CD8-positive, alpha-beta memory T cell (primary cell): Measurements from ENCODE around the gene KIF27. TPM values are rescaled to one million over a fixed set of nuclear protein-coding genes. Genes with fewer than 3 reads are reported as not detected.

ENCODE experiments used
- CTCF ChIA-PET: fragments of 350-600 bp; sonication (Branson Sonifier 250); formaldehyde crosslinking; loops from one replicate; lab custom pipeline; 2021; ENCODE audit warnings: antibody characterized with exemption; lab: Charles Lee
- POLR2A ChIA-PET: fragments of 350-600 bp; sonication (Branson Sonifier 250); formaldehyde crosslinking; loops from one replicate; lab custom pipeline; 2021; ENCODE audit warnings: antibody characterized with exemption; lab: Charles Lee
- DNase-seq, 5 donors: peaks; one replicate each; pipeline versions ENCODE4 v3.0.0 to v3.0.0-alpha.2; 2020 to 2022; ENCODE audit warnings: mixed read lengths in 1 of 5
- H3K27ac ChIP-seq: one replicate; pipeline ENCODE4 v1.7.0; 2013; ENCODE audit warnings: low read depth, mild to moderate bottlenecking, low read length, moderate library complexity
- H3K27me3 ChIP-seq: 2 replicates; pipeline ENCODE4 v1.7.0; 2013; ENCODE audit warnings: low read length, mild to moderate bottlenecking; ENCODE audit not compliant: insufficient read depth, poor library complexity, severe bottlenecking
- H3K36me3 ChIP-seq: 2 replicates; pipeline ENCODE4 v1.7.0; 2013; ENCODE audit warnings: mild to moderate bottlenecking, low read length, moderate library complexity; ENCODE audit not compliant: insufficient read depth
- H3K4me1 ChIP-seq: 2 replicates; pipeline ENCODE4 v1.7.0; 2013; ENCODE audit warnings: mild to moderate bottlenecking, low read length, moderate library complexity; ENCODE audit not compliant: insufficient read depth
- H3K4me3 ChIP-seq: 2 replicates; pipeline ENCODE4 v1.7.0; 2013; ENCODE audit warnings: mild to moderate bottlenecking, low read length
- H3K9me3 ChIP-seq: 2 replicates; pipeline ENCODE4 v1.7.0; 2013; ENCODE audit warnings: mild to moderate bottlenecking, low read length
- H3K27ac Mint-ChIP-seq, 8 donors: one replicate each; pipeline ENCODE4 v1.8.0; 2020 to 2021; ENCODE audit warnings: mixed read lengths in 8 of 8, mild to moderate bottlenecking in 6 of 8, inconsistent platforms in 3 of 8, moderate library complexity in 3 of 8
- H3K27me3 Mint-ChIP-seq, 2 donors: one replicate each; pipeline ENCODE4 v1.8.0; 2020 to 2021; ENCODE audit warnings: mixed read lengths in 2 of 2, mild to moderate bottlenecking in 1 of 2, moderate library complexity in 1 of 2
- H3K36me3 Mint-ChIP-seq, 3 donors: one replicate each; pipeline ENCODE4 v1.8.0; 2020 to 2021; ENCODE audit warnings: mixed read lengths in 3 of 3, inconsistent platforms in 1 of 3, mild to moderate bottlenecking in 1 of 3
- H3K4me1 Mint-ChIP-seq, 3 donors: one replicate each; pipeline ENCODE4 v1.8.0; 2020 to 2021; ENCODE audit warnings: mixed read lengths in 3 of 3, inconsistent platforms in 1 of 3, mild to moderate bottlenecking in 1 of 3
- H3K4me3 Mint-ChIP-seq, 7 donors: one replicate each; pipeline ENCODE4 v1.8.0; 2020 to 2021; ENCODE audit warnings: mixed read lengths in 7 of 7, mild to moderate bottlenecking in 6 of 7, moderate library complexity in 4 of 7, inconsistent platforms in 2 of 7
- H3K9me3 Mint-ChIP-seq, 5 donors: one replicate each; pipeline ENCODE4 v1.8.0; 2020 to 2022; ENCODE audit warnings: mixed read lengths in 5 of 5, mild to moderate bottlenecking in 3 of 5, moderate library complexity in 2 of 5, inconsistent platforms in 1 of 5
- polyA plus RNA-seq: library from polyadenylated mRNA; unstranded; fragments of 300-500 nt; fragmentation: Illumina TruSeq; gene quantifications from one replicate; pipeline ENCODE4 v1.2.3, GENCODE V29; 2021
- total RNA-seq, 2 experiments: library from RNA; stranded (reverse); gene quantifications; one replicate each; pipeline ENCODE4 v1.2.3, GENCODE V29; 2021

Gene KIF27
- total RNA-seq = 1 to 10 TPM; 2.8 to 3.2 TPM
- 2.0 TPM for polyA plus RNA-seq

- H3K9me3 ChIP-seq = no peaks in the 10 kb centered on the region
- no peaks in the 10 kb centered on the region for H3K4me1 ChIP-seq
- H3K4me1 Mint-ChIP-seq = peaks cover 14 to 25% (median 16%) of the 10 kb centered on the region in 3 donors
- peaks cover 0 to 5% (median 0%) of the 10 kb centered on the region in 3 donors for H3K36me3 Mint-ChIP-seq
- no peaks in the 10 kb centered on the region for H3K36me3 ChIP-seq
- no peaks in the 10 kb centered on the region for H3K27me3 Mint-ChIP-seq
- peak within 1 kb of the TSS; percentile 87 for H3K27ac ChIP-seq
- H3K27ac Mint-ChIP-seq = peak within 1 kb of the TSS; percentile 95 to 98 (median 97)
- peak; percentile 94 to 98 (median 95) for DNase-seq
- no peaks in the 10 kb centered on the region for H3K9me3 Mint-ChIP-seq
- peak within 1 kb of the TSS; percentile 48 for H3K4me3 ChIP-seq
- H3K27me3 ChIP-seq = no peaks in the 10 kb centered on the region
- CTCF ChIA-PET = interaction anchor here (0.9 to 2.7 kb wide), 12 partner anchors 9 to 385 kb away, joined by 3 to 11 read pairs (median 3); partner anchors contain the start of genes HNRNPK and RMI1
- POLR2A ChIA-PET = interaction anchor here (1.0 to 2.4 kb wide), 4 partner anchors 56 to 298 kb away, joined by 3 to 20 read pairs (median 10); partner anchors contain the start of genes HNRNPK, IDNK, RMI1 and UBQLN1
- H3K4me3 Mint-ChIP-seq = peak within 1 kb of the TSS; percentile 89 to 96 (median 92)
Measured at GRCh38 chr9:83920927-83921707, at the start of gene KIF27. Gene KIF27, minus strand, starts transcription at chr9:83921432. Its CDS starts 5,841 bp downstream, at chr9:83915591.

- H3K4me1 ChIP-seq = peaks cover 14% of the 10 kb centered on the region
- DNase-seq = no peak
- H3K9me3 ChIP-seq = no peaks in the 10 kb centered on the region
- H3K27ac ChIP-seq = no peak overlapping the region
- H3K4me1 Mint-ChIP-seq = peaks cover 25 to 58% (median 55%) of the 10 kb centered on the region in 3 donors
- H3K27me3 Mint-ChIP-seq = no peaks in the 10 kb centered on the region
- CTCF ChIA-PET = interaction anchor here (1.1 kb wide), 1 partner anchor 8 kb away, joined by 3 read pairs; no protein-coding TSS in a partner anchor
- peak overlapping the region in 2 of 8 donors; percentile 24 to 29 for H3K27ac Mint-ChIP-seq
- H3K9me3 Mint-ChIP-seq = no peaks in the 10 kb centered on the region
- POLR2A ChIA-PET = no interaction called here
- H3K36me3 ChIP-seq = peaks cover 66% of the 10 kb centered on the region
- H3K36me3 Mint-ChIP-seq = peaks cover 22 to 85% (median 42%) of the 10 kb centered on the region in 3 donors
- no peak overlapping the region for H3K4me3 ChIP-seq
- H3K4me3 Mint-ChIP-seq = no peak overlapping the region
- H3K27me3 ChIP-seq = no peaks in the 10 kb centered on the region
Measured at GRCh38 chr9:83969602-83970001, 48.4 kb upstream of the KIF27 start.

GRCh38 chr9:83967073-83967472, 45.8 kb upstream of the KIF27 start:
- Mint-ChIP-seq H3K4me3 (peak overlapping the region in 1 of 7 donors; percentile 3), H3K36me3 (peaks cover 12 to 61% (median 27%) of the 10 kb centered on the region in 3 donors), H3K27me3 (no peaks in the 10 kb centered on the region), H3K9me3 (no peaks in the 10 kb centered on the region), H3K4me1 (peaks cover 13 to 33% (median 33%) of the 10 kb centered on the region in 3 donors), H3K27ac (peak overlapping the region in 6 of 8 donors; percentile 1 to 71 (median 42))
- Histone ChIP-seq H3K4me1 (no peaks in the 10 kb centered on the region), H3K27ac (no peak overlapping the region), H3K9me3 (no peaks in the 10 kb centered on the region), H3K27me3 (no peaks in the 10 kb centered on the region), H3K4me3 (no peak overlapping the region), H3K36me3 (peaks cover 44% of the 10 kb centered on the region)
- CTCF ChIA-PET = no interaction called here
- POLR2A ChIA-PET = interaction anchor here (0.9 kb wide), 1 partner anchor 10 kb away, joined by 5 read pairs; no protein-coding TSS in a partner anchor
- DNase-seq = no peak

- Mint-ChIP-seq H3K27ac (peak overlapping the region in 3 of 8 donors; percentile 17 to 32 (median 22)), H3K9me3 (no peaks in the 10 kb centered on the region), H3K4me3 (no peak overlapping the region), H3K36me3 (peaks cover 5 to 52% (median 19%) of the 10 kb centered on the region in 3 donors), H3K4me1 (peaks cover 11 to 25% (median 24%) of the 10 kb centered on the region in 3 donors), H3K27me3 (no peaks in the 10 kb centered on the region)
- ChIA-PET POLR2A (interaction anchor here (0.9 kb wide), 1 partner anchor 11 kb away, joined by 5 read pairs; no protein-coding TSS in a partner anchor), CTCF (no interaction called here)
- Histone ChIP-seq H3K27ac (no peak overlapping the region), H3K9me3 (no peaks in the 10 kb centered on the region), H3K27me3 (no peaks in the 10 kb centered on the region), H3K4me3 (no peak overlapping the region), H3K4me1 (no peaks in the 10 kb centered on the region), H3K36me3 (peaks cover 36% of the 10 kb centered on the region)
- DNase-seq = no peak
Measured at GRCh38 chr9:83966209-83966582, 45.0 kb upstream of the KIF27 start.

GRCh38 chr9:83965350-83966208, 44.3 kb upstream of the KIF27 start:
- H3K4me3 Mint-ChIP-seq = no peak overlapping the region
- CTCF ChIA-PET = no interaction called here

GRCh38 chr9:83964973-83965349, 43.7 kb upstream of the KIF27 start:
- POLR2A ChIA-PET = no interaction called here
- Histone ChIP-seq H3K4me3 (no peak overlapping the region), H3K4me1 (no peaks in the 10 kb centered on the region), H3K36me3 (peaks cover 24% of the 10 kb centered on the region), H3K27me3 (no peaks in the 10 kb centered on the region), H3K9me3 (no peaks in the 10 kb centered on the region), H3K27ac (no peak overlapping the region)
- H3K9me3 Mint-ChIP-seq = no peaks in the 10 kb centered on the region
- H3K4me3 Mint-ChIP-seq = no peak overlapping the region
- peaks cover 5 to 39% (median 7%) of the 10 kb centered on the region in 3 donors for H3K36me3 Mint-ChIP-seq
- no peak for DNase-seq
- no peaks in the 10 kb centered on the region for H3K27me3 Mint-ChIP-seq
- H3K4me1 Mint-ChIP-seq = peaks cover 7 to 15% (median 13%) of the 10 kb centered on the region in 3 donors
- peak overlapping the region in 5 of 8 donors; percentile 22 to 71 (median 37) for H3K27ac Mint-ChIP-seq
- CTCF ChIA-PET = no interaction called here

More at GRCh38 chr9:83965350-83966208, 44.3 kb upstream of the KIF27 start:
- H3K36me3 Mint-ChIP-seq = peaks cover 5 to 46% (median 12%) of the 10 kb centered on the region in 3 donors
- POLR2A ChIA-PET = no interaction called here
- H3K27ac ChIP-seq = no peak overlapping the region
- no peaks in the 10 kb centered on the region for H3K27me3 Mint-ChIP-seq
- H3K36me3 ChIP-seq = peaks cover 30% of the 10 kb centered on the region
- DNase-seq = no peak
- peak overlapping the region in 4 of 8 donors; percentile 22 to 38 (median 35) for H3K27ac Mint-ChIP-seq
- peaks cover 11 to 19% (median 19%) of the 10 kb centered on the region in 3 donors for H3K4me1 Mint-ChIP-seq
- no peaks in the 10 kb centered on the region for H3K4me1 ChIP-seq
- no peaks in the 10 kb centered on the region for H3K27me3 ChIP-seq
- H3K9me3 Mint-ChIP-seq = no peaks in the 10 kb centered on the region
- H3K4me3 ChIP-seq = no peak overlapping the region
- no peaks in the 10 kb centered on the region for H3K9me3 ChIP-seq

GRCh38 chr9:83962165-83962564, 40.9 kb upstream of the KIF27 start:
- peaks cover 4% of the 10 kb centered on the region for H3K36me3 ChIP-seq
- no peaks in the 10 kb centered on the region for H3K27me3 Mint-ChIP-seq
- H3K4me1 Mint-ChIP-seq = peaks cover 4 to 8% (median 7%) of the 10 kb centered on the region in 3 donors
- no peak overlapping the region for H3K4me3 ChIP-seq
- no peak overlapping the region for H3K4me3 Mint-ChIP-seq
- POLR2A ChIA-PET = interaction anchor here (3.6 kb wide), 1 partner anchor 17 kb away, joined by 22 read pairs; the partner anchor contains the start of genes HNRNPK and RMI1
- H3K9me3 ChIP-seq = no peaks in the 10 kb centered on the region
- no peaks in the 10 kb centered on the region for H3K27me3 ChIP-seq
- H3K36me3 Mint-ChIP-seq = peaks cover 0 to 14% (median 2%) of the 10 kb centered on the region in 3 donors
- H3K27ac ChIP-seq = no peak overlapping the region
- DNase-seq = no peak
- no peaks in the 10 kb centered on the region for H3K9me3 Mint-ChIP-seq
- no peaks in the 10 kb centered on the region for H3K4me1 ChIP-seq
- peak overlapping the region in 2 of 8 donors; percentile 38 to 47 for H3K27ac Mint-ChIP-seq
- CTCF ChIA-PET = interaction anchor here (1.1 to 1.4 kb wide), 2 partner anchors 8 to 19 kb away, joined by 3 to 4 read pairs; partner anchors contain the start of genes HNRNPK and RMI1
